GM19328 (cell line): Measurements from ENCODE around the gene TMEM18.

ENCODE experiments used
- ATAC-seq: cut with Tn5 transposase; IDR thresholded peaks from one replicate; pipeline ENCODE4 v1.9.1; 2021; ENCODE audit warnings: mild to moderate bottlenecking, moderate library complexity; ENCODE audit not compliant: unreplicated experiment

The TMEM18 gene

DNA sequence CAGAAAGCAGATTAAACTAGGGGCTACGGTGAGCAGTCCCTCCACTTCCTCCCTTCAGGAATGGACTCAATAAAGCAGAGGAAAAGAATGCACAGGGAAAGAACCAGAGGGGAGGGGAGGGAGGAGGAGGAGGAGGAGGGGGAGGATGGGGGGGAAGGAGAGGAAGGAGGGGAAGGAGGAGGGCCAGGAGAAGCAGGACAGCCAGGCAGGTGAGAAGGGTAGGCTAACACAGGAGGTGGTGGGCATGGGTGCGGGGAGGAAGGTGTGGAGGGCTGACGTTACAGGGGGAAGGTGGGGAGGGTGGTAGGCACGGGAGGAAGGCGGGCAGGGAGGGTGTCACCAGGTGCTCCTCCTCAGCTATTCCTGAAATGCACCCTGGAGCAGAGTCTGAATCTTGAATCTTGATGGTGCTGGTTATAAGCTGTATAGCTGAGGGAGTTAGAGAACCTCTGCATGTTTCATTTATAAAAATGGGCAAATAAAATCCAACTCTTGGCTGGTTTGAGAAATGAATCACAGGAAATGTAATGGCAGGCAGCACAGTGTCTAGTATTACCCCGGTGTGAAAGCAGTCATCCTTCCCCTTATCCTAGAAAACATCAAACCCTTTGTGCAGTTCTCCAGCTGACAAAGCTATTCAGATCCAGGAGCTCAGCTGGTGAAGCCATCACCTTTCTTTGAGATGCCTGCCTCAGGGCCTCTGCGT, 3.4 kb downstream of the TMEM18 start:
- no peak for ATAC-seq

DNA sequence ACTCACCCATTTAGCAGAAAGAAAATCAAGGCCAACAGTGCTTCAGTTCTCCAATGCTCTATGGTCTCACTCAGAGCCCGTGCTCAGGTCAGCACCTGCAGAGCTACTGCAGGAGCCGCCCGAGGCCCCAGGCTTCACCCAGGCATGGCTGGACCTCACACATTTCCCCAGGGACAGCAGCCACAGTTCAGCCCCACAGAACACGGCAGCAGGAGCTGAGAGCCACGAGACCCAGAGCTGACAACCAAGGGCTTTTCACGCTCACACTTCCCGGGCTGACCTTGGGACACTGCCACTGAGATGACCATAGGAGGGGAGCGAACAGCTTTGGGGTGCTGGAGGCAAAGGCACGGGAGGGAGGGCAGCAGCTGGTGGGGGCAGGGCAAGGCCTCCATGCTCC, 4.2 kb downstream of the TMEM18 start:
- ATAC-seq: no peak

DNA sequence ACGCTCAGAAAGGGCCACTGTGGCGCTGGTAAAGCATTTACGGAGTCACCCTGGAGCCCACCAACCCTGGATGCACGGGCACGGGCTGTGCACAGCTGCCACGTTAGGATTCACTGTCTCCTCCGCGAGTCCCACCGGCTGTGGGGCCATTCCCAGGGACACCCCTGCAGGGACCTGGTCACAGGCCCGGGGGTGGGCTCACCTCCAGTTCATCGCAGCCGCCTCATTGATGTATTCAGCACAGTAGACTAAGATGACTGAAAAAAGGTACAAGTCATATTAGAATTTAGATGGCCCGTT, 4.7 kb downstream of the TMEM18 start:
- ATAC-seq: no peak

DNA sequence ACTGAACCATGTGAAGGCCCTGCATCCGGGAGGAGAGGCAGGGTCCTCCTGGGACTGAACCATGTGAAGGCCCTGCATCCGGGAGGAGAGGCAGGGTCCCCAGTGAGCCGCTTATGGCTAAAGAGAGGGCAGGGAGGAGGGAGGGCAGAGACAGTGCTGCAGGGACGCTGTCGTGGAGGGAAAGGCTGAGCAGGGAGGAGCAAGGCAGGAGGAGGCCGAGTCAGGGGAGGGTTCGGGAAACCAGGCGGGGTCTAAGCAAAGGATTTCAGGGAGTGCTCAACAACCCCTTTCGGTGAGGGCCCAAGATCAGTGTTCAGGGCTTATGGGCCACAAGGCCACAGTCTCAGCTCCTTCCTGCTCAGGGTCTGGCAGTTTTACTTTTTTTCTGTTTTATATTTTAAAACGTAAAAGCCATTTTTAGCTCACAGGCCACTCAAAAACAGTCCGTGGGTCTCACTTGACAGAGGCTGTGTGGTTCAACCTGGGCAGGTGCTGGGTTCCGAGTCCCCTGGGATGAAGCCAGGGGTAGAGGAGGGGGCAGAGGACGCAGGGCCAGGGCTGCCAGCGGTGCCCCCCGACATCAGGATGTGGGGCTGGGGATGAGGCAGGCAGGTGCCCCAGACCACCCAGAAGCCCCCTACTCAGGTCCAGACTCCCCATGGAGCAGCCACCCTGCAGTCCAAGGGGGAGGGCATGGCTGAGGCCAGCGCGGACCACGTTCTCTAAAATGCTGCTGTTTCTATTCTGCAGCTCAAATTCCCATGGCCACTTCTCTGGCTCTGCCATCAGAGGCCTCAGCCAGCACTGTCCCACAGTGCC, 5.2 kb downstream of the TMEM18 start:
- ATAC-seq: no peak

- ATAC-seq: no peak
These were observed 6.1 kb downstream of the TMEM18 start for GRCh38 chr2:671072-671471.

DNA sequence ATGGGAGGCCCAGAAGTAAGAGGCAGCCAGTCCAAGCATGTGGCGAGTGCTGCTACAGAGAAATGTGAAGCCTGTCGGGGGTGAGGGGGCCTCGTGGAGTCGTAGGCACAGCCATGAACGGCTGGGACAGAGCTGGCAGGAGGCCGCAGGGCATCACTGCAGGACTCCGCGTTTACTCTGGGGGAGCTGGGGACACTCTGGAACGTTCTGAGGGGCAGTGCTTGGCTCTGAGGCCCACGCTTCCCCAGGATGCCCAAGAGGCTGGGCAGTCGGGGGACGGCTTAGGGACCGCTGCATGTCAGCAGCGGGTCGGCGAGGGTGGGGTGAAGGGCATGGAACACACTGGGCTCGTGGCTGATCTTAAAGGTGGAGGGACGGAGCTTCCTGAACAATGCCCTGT, 6.6 kb downstream of the TMEM18 start:
- ATAC-seq: no peak

DNA sequence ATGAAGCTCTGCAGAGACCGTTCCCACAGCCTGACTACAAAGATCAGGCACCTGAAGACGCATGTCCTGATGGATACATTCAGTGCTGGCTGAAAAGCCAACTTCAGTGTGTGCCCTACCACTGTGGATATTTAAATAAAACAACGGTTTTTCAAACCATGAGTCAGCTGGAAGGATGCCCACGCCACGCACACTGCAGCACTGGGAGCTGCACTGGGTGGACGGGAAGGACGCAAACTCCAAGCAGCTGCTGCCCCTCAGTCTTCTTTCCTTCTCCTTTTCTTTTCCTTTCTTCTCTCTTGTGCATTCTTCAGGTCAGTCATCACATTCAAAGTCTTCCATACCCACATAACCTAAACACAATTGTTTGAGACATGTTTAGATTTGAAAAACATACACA, 7.9 kb downstream of the TMEM18 start:
- ATAC-seq: no peak

DNA sequence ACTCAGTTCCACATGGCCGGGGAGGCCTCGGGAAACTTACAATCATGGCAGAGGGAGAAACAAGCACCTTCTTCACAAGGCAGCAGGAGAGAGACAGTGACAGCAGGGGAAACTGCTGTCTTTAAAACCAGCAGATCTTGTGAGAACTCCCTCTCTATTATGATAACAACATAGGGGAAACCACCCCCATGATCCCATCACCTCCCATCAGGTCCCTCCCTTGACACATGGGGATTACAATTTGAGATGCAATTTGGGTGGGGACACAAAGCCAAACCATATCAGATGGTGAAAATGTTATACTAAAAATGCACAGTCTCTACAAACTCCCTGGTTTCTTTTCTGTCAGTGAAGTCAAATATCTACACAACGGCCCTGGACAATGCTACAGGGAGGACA, 9.2 kb downstream of the TMEM18 start:
- no peak for ATAC-seq

GRCh38 chr2:667332-667999, 9.7 kb downstream of the TMEM18 start:
- ATAC-seq: no peak

GRCh38 chr2:666441-666840, 10.8 kb downstream of the TMEM18 start:
- ATAC-seq: no peak

GRCh38 chr2:665340-666073, 11.7 kb downstream of the TMEM18 start:
- no peak for ATAC-seq

- no peak for ATAC-seq
These were observed 13.1 kb downstream of the TMEM18 start for GRCh38 chr2:664063-664462.

- ATAC-seq: no peak
These were observed 14.0 kb downstream of the TMEM18 start for GRCh38 chr2:663221-663620.

- ATAC-seq: no peak
These were observed 15.9 kb downstream of the TMEM18 start for GRCh38 chr2:661360-661635.

DNA sequence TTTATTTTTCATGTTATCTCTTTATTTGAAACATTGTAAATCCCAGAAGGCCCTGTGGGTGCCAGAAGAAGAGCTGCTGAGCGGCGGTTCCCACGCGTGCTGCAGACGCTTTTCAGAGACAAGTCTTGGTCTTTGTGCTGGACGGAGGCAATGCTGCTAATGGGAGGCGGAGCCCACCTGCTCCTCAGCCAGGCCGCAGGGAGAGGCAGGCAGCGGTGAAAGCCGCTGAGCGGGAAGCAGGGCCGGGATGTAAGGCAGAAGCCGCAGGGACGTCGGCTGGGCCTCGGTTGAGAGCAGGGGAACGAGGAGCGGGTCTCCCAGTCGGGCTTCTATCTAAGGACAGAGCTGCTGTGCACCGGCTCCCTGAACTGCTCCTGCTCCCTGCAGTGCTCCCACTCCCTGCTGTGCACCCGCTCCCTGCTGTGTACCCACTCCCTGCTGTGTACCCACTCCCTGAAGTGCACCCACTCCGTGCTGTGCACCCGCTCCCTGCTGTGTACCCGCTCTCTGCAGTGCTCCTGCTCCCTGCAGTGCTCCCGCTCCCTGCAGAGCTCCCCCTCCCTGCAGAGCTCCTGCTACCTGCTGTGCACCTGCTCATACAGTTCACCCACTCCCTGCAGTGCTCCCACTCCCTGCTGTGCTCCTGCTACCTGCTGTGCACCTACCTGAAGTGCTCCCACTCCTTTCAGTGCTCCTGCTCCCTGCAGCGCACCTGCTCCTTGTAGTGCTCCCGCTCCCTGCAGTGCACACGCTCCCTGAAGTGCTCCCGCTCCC, 16.4 kb downstream of the TMEM18 start:
- ATAC-seq: no peak

DNA sequence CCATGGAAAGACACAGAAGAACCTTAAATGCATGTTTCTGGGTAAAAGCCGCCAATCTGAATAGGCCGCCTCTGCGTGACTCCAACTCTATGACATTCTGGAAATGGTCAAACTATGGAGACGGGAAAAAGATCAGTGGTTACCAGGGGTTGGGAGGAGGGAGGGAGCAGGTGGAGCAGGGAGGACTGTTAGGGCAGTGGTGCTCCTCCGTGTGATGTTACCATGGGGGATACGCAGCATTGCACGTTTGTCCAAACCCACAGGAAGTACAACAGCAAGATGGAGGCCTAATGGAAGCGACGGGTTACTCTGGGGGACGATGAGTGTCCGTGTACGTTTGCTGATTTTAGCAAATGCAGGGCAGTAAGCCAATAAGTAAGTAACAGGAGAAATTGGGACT, 17.2 kb downstream of the TMEM18 start:
- no peak for ATAC-seq

GRCh38 chr2:658426-658825, 18.8 kb downstream of the TMEM18 start:
- no peak for ATAC-seq

GRCh38 chr2:657766-658165, 19.4 kb downstream of the TMEM18 start:
- ATAC-seq: no peak

DNA sequence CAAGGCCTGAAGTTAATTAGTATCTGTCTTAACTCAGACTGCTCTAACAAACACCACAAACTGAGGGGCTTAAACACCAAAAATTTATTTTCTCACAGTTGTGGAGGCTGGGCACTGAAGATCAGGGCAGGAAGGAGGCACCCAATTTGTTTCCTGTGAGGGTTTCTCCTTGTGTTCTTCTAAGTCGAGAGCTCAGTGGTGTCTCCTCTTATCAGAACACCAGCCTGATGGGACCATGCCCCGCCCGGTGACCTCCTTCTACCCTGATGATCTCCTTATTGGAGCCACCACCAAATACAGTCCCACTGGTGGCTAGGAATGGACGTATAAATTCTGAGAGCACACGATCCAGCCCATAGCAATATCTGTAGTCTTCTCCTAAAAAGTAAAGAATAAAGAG, 20.5 kb downstream of the TMEM18 start:
- ATAC-seq: no peak

- no peak for ATAC-seq
These were observed 21.6 kb downstream of the TMEM18 start for GRCh38 chr2:655626-656025.

DNA sequence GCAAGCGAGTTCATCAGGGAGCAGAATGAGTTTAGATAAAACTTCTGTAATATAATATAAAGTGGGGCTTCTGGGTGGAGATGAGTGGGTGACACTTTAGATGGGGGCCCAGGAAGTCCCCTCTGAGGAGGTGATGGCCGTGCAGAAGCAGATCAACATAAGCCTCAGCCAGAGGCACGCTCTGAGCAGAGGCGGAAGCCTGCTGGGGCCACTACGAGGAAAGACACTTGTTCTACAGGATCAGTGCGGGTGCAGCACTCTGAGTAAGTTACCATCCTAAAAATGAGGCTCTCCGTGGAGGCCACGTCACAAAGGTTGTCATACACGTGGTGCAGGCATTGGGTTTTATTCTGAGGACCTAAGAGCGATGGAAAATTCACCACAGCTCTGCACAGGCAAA, 22.3 kb downstream of the TMEM18 start:
- ATAC-seq: no peak
